H9 (cell line): ENCODE data around the gene MRPL54. TPM values are rescaled to one million over a fixed set of nuclear protein-coding genes. Genes with fewer than 3 reads are reported as not detected.

ENCODE experiments used
- DNase-seq: peaks from one replicate; pipeline ENCODE4 v3.0.0-alpha.2; 2017
- H2AFZ ChIP-seq: one replicate; pipeline ENCODE4 v1.6.1; 2013; ENCODE audit warnings: mild to moderate bottlenecking, low read length, control low read depth, moderate library complexity
- H2AK5ac ChIP-seq: 2 replicates; pipeline ENCODE4 v1.6.1; 2013; ENCODE audit warnings: low read length, control low read depth, mixed read lengths; ENCODE audit not compliant: insufficient read length
- H2BK120ac ChIP-seq: one replicate; pipeline ENCODE4 v1.6.1; 2013; ENCODE audit warnings: low read depth, mild to moderate bottlenecking, low read length, control low read depth, inconsistent platforms; ENCODE audit not compliant: poor library complexity, severe bottlenecking
- H2BK12ac ChIP-seq: 2 replicates; pipeline ENCODE4 v1.6.1; 2013; ENCODE audit warnings: low read length, control low read depth, mixed read lengths, low read depth; ENCODE audit not compliant: insufficient read length
- H2BK15ac ChIP-seq: 2 replicates; pipeline ENCODE4 v1.6.1; 2013; ENCODE audit warnings: low read depth, low read length, control low read depth
- H2BK20ac ChIP-seq: one replicate; pipeline ENCODE4 v1.6.1; 2013; ENCODE audit warnings: low read depth, mild to moderate bottlenecking, low read length, control low read depth, inconsistent platforms; ENCODE audit not compliant: poor library complexity, severe bottlenecking
- H2BK5ac ChIP-seq: 2 replicates; pipeline ENCODE4 v1.6.1; 2013; ENCODE audit warnings: low read length, control low read depth, mixed read lengths; ENCODE audit not compliant: insufficient read length
- H3K14ac ChIP-seq: 2 replicates; pipeline ENCODE4 v1.6.1; 2013; ENCODE audit warnings: low read length, control low read depth; ENCODE audit not compliant: insufficient read depth
- H3K18ac ChIP-seq: 2 replicates; pipeline ENCODE4 v1.6.1; 2013; ENCODE audit warnings: low read depth, mild to moderate bottlenecking, mixed read lengths, low read length, control low read depth; ENCODE audit not compliant: insufficient read length
- H3K23ac ChIP-seq: 2 replicates; pipeline ENCODE4 v1.6.1; 2013; ENCODE audit warnings: low read length, control low read depth, mixed read lengths, low read depth; ENCODE audit not compliant: insufficient read length
- H3K23me2 ChIP-seq: 2 replicates; pipeline ENCODE4 v1.6.1; 2013; ENCODE audit warnings: low read depth, mild to moderate bottlenecking, mixed read lengths, low read length, control low read depth; ENCODE audit not compliant: insufficient read length, poor library complexity, severe bottlenecking
- H3K27ac ChIP-seq: 2 replicates; pipeline ENCODE4 v1.5.1; 2013; ENCODE audit warnings: low read length, control low read depth, mixed read lengths, low read depth; ENCODE audit not compliant: insufficient read length
- H3K27me3 ChIP-seq: 2 replicates; pipeline ENCODE4 v1.6.1; 2013; ENCODE audit warnings: low read length, control low read depth, inconsistent platforms; ENCODE audit not compliant: insufficient read depth
- H3K4ac ChIP-seq: 2 replicates; pipeline ENCODE4 v1.6.1; 2013; ENCODE audit warnings: low read depth, mild to moderate bottlenecking, control low read depth, inconsistent platforms, low read length, moderate library complexity
- H3K4me1 ChIP-seq: 2 replicates; pipeline ENCODE4 v1.6.1; 2013; ENCODE audit warnings: low read length, control low read depth, inconsistent platforms; ENCODE audit not compliant: insufficient read depth
- H3K4me2 ChIP-seq: 2 replicates; pipeline ENCODE4 v1.6.1; 2013; ENCODE audit warnings: low read length, control low read depth, mixed read lengths; ENCODE audit not compliant: insufficient read length, insufficient read depth
- H3K56ac ChIP-seq: 2 replicates; pipeline ENCODE4 v1.6.1; 2013; ENCODE audit warnings: low read depth, mild to moderate bottlenecking, mixed read lengths, low read length, control low read depth; ENCODE audit not compliant: insufficient read length
- H3K79me1 ChIP-seq: 2 replicates; pipeline ENCODE4 v1.6.1; 2013; ENCODE audit warnings: low read depth, mild to moderate bottlenecking, moderate library complexity, low read length, control low read depth, inconsistent platforms; ENCODE audit not compliant: insufficient read depth, poor library complexity, severe bottlenecking
- H3K79me2 ChIP-seq: 2 replicates; pipeline ENCODE4 v1.6.1; 2013; ENCODE audit warnings: low read length, control low read depth, inconsistent platforms; ENCODE audit not compliant: insufficient read depth
- H3K9ac ChIP-seq: 2 replicates; pipeline ENCODE4 v1.6.1; 2013; ENCODE audit warnings: low read length, control low read depth, mixed read lengths; ENCODE audit not compliant: insufficient read length; ENCODE audit errors: extremely low read depth
- H3K9me3 ChIP-seq: one replicate; pipeline ENCODE4 v1.6.1; 2013; ENCODE audit warnings: low read depth, low read length, inconsistent platforms; ENCODE audit not compliant: control insufficient read depth
- H3T11ph ChIP-seq: one replicate; pipeline ENCODE4 v1.6.1; 2013; ENCODE audit warnings: mild to moderate bottlenecking, low read length, control low read depth, inconsistent platforms
- H4K20me1 ChIP-seq: one replicate; pipeline ENCODE4 v1.6.1; 2013; ENCODE audit not compliant: control insufficient read depth, insufficient read length, insufficient read depth
- H4K5ac ChIP-seq: 2 replicates; pipeline ENCODE4 v1.6.1; 2013; ENCODE audit warnings: low read depth, mild to moderate bottlenecking, mixed read lengths, low read length, control low read depth; ENCODE audit not compliant: insufficient read length
- H4K8ac ChIP-seq: replicated peaks from 2 replicates; pipeline ENCODE4 v1.6.1; 2013; ENCODE audit warnings: low read length, control low read depth, mixed read lengths, low read depth; ENCODE audit not compliant: insufficient read length
- H4K91ac ChIP-seq: 2 replicates; pipeline ENCODE4 v1.6.1; 2013; ENCODE audit warnings: low read depth, mild to moderate bottlenecking, moderate library complexity, mixed read lengths, low read length, control low read depth; ENCODE audit not compliant: insufficient read length
- H3K27ac Mint-ChIP-seq, 3 experiments: 2 replicates in 2 of 3; 3 replicates in 1 of 3; pipeline ENCODE4 v1.8.0; 2020 to 2021; ENCODE audit warnings: mixed read lengths in 3 of 3, mild to moderate bottlenecking in 1 of 3, moderate library complexity in 1 of 3
- H3K27me3 Mint-ChIP-seq: 2 replicates; pipeline ENCODE4 v1.8.0; 2021; ENCODE audit warnings: low read depth, mild to moderate bottlenecking, moderate library complexity, mixed read lengths
- H3K36me3 Mint-ChIP-seq, 3 experiments: 2 replicates in 2 of 3; 3 replicates in 1 of 3; pipeline ENCODE4 v1.8.0; 2020 to 2021; ENCODE audit warnings: low read depth in 3 of 3, mixed read lengths in 3 of 3; ENCODE audit not compliant: insufficient read depth in 1 of 3
- H3K4me1 Mint-ChIP-seq, 2 experiments: 2 replicates each; pipeline ENCODE4 v1.8.0; 2020; ENCODE audit warnings: mixed read lengths in 2 of 2
- H3K4me3 Mint-ChIP-seq, 2 experiments: 2 replicates in 1 of 2; 3 replicates in 1 of 2; pipeline ENCODE4 v1.8.0; 2020 to 2021; ENCODE audit warnings: mild to moderate bottlenecking in 2 of 2, mixed read lengths in 2 of 2, moderate library complexity in 1 of 2
- H3K9me3 Mint-ChIP-seq, 2 experiments: 2 replicates in 1 of 2; 3 replicates in 1 of 2; pipeline ENCODE4 v1.8.0; 2020; ENCODE audit warnings: mild to moderate bottlenecking in 2 of 2, mixed read lengths in 2 of 2, moderate library complexity in 1 of 2
- CTCF ChIP-seq: fragments of 200-600 bp; sonication (generic); conservative IDR thresholded peaks from 3 replicates; pipeline ENCODE4 v1.8.0; 2021; ENCODE audit warnings: antibody characterized with exemption, mild to moderate bottlenecking
- WGBS: extraction: QIAGEN DNeasy Blood & Tissue Kit; methylation state at CpG from one replicate; pipeline ENCODE4 v1.1.7; 2013; ENCODE audit warnings: missing lambda C conversion rate, low lambda C conversion rate, mixed read lengths; ENCODE audit not compliant: insufficient read length; ENCODE audit errors: extremely low coverage; 5-methylcytosine and 5-hydroxymethylcytosine counted together
- total RNA-seq: library from RNA; stranded (reverse); gene quantifications from 2 replicates; pipeline ENCODE4 v1.2.1, GENCODE V29; 2021

MRPL54 gene
- total RNA-seq, 1 experiment from 2014 or later, result 60.0 TPM

DNA sequence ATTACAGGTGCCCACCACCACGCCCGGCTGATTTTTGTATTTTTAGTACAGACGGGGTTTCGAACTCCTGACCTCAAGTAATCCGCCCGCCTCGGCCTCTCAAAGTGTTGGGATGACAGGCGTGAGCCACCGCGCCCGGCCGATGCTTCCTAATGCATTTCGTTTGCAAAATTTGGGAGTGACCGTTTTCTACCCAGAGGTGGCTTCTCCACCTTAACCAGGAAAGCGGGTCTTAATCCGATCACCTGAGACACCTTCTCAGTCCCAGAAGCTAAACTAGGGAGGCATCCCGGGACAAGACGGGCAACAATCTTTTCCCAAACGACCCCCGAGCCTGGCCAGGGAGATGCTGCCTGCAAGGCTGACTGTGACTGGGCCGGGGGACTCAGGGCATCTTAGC is 38.5 kb downstream of the MRPL54 start:
- Histone ChIP-seq H3K79me2 (no peaks in the 10 kb centered on the region), H3K4me1 (no peaks in the 10 kb centered on the region), H2AFZ (no peak overlapping the region), H4K8ac (no peak overlapping the region), H3K9ac (no peak overlapping the region), H2BK12ac (no peak overlapping the region), H3T11ph (no peak overlapping the region), H4K91ac (no peak overlapping the region), H2AK5ac (no peak overlapping the region), H3K23me2 (peaks cover 7% of the 10 kb centered on the region), H3K4me2 (peak overlapping the region; percentile 69), H3K27ac (no peak overlapping the region), H2BK15ac (no peak overlapping the region), H2BK20ac (no peak overlapping the region), H3K9me3 (no peaks in the 10 kb centered on the region), H3K14ac (no peak overlapping the region), H4K20me1 (no peaks in the 10 kb centered on the region), H3K79me1 (no peaks in the 10 kb centered on the region), H3K4ac (no peak overlapping the region), H2BK120ac (no peak overlapping the region), H3K27me3 (no peaks in the 10 kb centered on the region), H3K23ac (no peak overlapping the region), H2BK5ac (no peak overlapping the region), H3K56ac (no peak overlapping the region), H3K18ac (no peak overlapping the region), H4K5ac (no peak overlapping the region)
- no peak for TF ChIP-seq CTCF
- H3K27me3 Mint-ChIP-seq, result peaks cover 52% of the 10 kb centered on the region
- DNase-seq, result no peak
- H3K4me3 Mint-ChIP-seq, result peak overlapping the region; percentile 49 to 77
- no peaks in the 10 kb centered on the region; a peak in 1 of 7 replicates for H3K36me3 Mint-ChIP-seq
- H3K27ac Mint-ChIP-seq, result no peak overlapping the region
- no CpG with 5 or more reads among the region's 21 CpGs for WGBS
- peaks cover 0 to 14% of the 10 kb centered on the region in 2 experiments; a peak in 2 of 4 replicates for H3K4me1 Mint-ChIP-seq
- peaks cover 7 to 13% of the 10 kb centered on the region in 2 experiments for H3K9me3 Mint-ChIP-seq
